ENCODE results near the gene MSRB2. TPM values are rescaled to one million over a fixed set of nuclear protein-coding genes. Genes with fewer than 3 reads are reported as not detected.

The MSRB2 gene
- total RNA-seq, 8 experiments from 2014 or later = 15.0 to 27.3 (median 19.8) TPM

- Histone ChIP-seq H3K4me3 (no peak overlapping the region), H3K27ac (peak overlapping the region; percentile 14 to 67), H3K4me1 (replicated peaks in 1 of 2) (peaks cover 15 to 23% of the 10 kb centered on the region in 2 donors)
- ATAC-seq (replicated peaks in 6 of 8) = peak in 5 of 8 experiments; percentile 62 to 91 (median 82)
- 40 to 100% (median 75%) methylated on average over 1 to 5 of the region's 10 CpGs for WGBS, 10 experiments
- in situ Hi-C loops (cut with MboI; ENCODE audit: low pct_unique_long_range_greater_than_20kb in 2 of 9, low sequenced_read_pairs in 9 of 9, unreplicated experiment in 9 of 9) = no loop called here
Observed at GRCh38 chr10:23106331-23107072, 11.1 kb downstream of the MSRB2 start.

DNA sequence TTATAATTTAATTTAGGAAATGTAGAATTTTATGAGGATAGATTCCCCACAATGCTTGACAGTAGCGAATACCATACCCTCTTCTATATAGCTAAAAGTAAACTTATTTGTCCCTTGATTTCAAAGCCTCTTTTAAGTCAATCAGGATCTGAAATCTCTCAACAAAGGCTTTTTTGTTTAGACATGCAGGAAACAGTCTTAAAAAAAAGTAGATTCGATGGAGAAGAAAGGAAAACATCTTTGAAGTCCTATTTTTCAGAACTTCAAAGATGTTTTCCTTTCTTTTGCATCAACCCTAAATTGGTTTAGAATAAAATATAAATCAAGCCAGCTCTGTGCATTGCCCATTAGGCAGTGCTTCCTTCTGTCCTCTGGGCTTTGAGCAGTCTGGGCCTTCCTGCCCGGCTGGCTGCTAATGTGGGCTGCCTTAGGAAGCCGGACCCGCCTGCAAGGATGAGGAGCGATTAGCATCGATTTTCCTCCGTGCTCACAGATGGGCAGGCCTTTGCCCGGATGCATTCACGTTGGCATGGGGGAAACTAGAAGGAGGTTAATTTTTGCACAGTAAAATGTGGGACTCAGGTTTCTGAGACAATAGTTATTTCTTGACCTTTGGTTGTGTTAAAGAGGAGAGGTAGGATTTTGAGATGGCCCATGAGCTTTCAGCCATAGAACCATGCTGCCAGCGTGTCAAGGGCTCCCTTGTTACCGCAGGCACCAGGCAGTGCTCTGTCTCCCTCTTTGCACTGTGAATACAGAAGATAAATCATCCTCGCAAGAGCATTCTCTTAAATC lies 15.5 kb downstream of the MSRB2 start:
- in situ Hi-C loops (cut with MboI; ENCODE audit: low pct_unique_long_range_greater_than_20kb in 2 of 9, low sequenced_read_pairs in 9 of 9, unreplicated experiment in 9 of 9) = no loop called here
- Histone ChIP-seq H3K27ac (no peak overlapping the region), H3K4me1 (replicated peaks in 1 of 2) (peaks cover 15 to 23% of the 10 kb centered on the region in 2 donors), H3K4me3 (no peak overlapping the region)
- WGBS, 10 experiments = 17 to 92% (median 69%) methylated on average over 2 to 10 of the region's 13 CpGs; no CpG with 5 or more reads in 1 of the 10 experiments
- peak in 4 of 8 experiments; percentile 23 to 41 (median 40) for ATAC-seq (replicated peaks in 6 of 8)

DNA sequence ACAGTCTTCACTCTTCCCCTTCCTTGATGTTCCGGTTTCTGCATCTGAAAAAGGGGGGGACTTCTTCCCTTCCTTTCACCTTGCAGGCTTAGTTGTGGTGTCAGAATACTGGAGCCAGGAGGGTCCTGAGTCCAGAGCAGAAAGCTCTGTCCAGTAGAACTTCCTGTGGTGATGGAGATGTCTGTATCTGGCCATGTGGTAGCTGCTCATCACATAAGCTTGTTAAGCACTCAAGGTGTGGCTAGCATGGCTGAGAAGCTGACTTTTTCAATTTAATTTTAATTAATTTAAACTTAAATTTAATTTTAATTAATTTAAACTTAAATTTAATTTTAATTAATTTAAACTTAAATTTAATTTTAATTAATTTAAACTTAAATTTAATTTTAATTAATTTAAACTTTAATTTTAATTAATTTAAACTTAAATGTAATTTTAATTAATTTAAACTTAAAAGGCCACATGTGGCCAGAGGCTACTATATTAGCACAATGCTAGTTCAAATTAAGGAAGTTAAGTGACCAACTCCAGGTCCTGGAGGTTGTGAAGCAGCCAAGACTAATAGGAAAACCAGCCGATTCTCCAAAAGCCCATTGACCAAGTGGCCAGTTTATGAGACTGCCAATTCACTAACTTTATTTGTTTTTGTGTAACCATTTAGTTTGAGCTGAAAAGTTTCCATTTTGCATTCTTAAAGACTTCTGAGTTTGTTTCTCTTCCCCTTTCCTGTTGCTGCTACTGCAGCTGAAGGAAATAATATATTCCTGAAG lies 16.3 kb downstream of the MSRB2 start:
- H3K27ac ChIP-seq = no peak overlapping the region
- in situ Hi-C loops (cut with MboI; ENCODE audit: low pct_unique_long_range_greater_than_20kb in 2 of 9, low sequenced_read_pairs in 9 of 9, unreplicated experiment in 9 of 9) = no loop called here
- 60 to 100% (median 78%) methylated on average over 1 to 2 of the region's 2 CpGs for WGBS, 10 experiments

GRCh38 chr10:23114228-23114850 lies 19.0 kb downstream of the MSRB2 start:
- Histone ChIP-seq H3K27ac (no peak overlapping the region), H3K4me1 (replicated peaks in 1 of 2) (peaks cover 5 to 9% of the 10 kb centered on the region in 2 donors), H3K4me3 (no peak overlapping the region)
- in situ Hi-C loops (cut with MboI; ENCODE audit: low pct_unique_long_range_greater_than_20kb in 2 of 9, low sequenced_read_pairs in 9 of 9, unreplicated experiment in 9 of 9) = no loop called here
- 84 to 99% (median 92%) methylated on average over 5 to 7 of the region's 7 CpGs; no CpG with 5 or more reads in 5 of the 10 experiments for WGBS, 10 experiments
- no peak for ATAC-seq (replicated peaks in 6 of 8)

More for the DNA sequence above, 16.3 kb downstream of the MSRB2 start:
- ATAC-seq (replicated peaks in 6 of 8) = no peak
- peaks cover 9 to 16% of the 10 kb centered on the region in 2 donors for H3K4me1 ChIP-seq (replicated peaks in 1 of 2)
- H3K4me3 ChIP-seq = no peak overlapping the region

DNA sequence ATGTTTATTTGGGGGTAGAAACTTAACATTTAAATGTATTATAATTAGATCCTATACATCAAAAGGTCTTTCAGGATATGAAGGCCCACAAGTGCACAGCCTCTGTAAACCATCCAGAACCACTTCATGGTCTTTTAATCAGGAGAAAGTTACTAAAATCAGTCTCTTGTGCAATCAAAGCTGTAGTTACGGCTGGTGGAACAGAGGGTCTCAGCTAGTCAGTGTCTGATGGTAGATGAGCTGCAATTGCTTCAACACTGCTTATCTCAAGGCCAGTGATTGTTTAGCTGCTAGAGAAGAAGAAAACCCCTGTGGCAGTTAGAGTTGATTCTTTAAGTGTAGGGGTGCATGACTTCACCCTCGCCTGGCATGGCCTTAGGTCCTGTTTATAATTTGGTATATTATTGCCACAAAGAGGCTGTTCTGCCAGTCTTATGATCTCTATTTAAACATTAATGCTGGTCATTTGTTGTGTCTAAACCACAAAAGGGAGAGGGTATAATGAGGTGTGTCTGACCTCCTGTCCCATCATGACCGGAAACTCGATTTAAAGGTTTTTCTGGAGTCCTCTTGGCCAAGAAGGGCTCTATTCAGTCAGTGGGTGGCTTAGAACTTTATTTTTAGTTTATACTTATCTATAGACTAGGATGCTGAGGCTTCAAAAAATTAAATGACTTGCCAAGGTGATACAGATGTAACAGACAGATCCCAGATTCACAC lies 21.3 kb downstream of the MSRB2 start:
- ATAC-seq (replicated peaks in 6 of 8) = no peak
- no peak overlapping the region for H3K4me3 ChIP-seq
- no peak overlapping the region for H3K27ac ChIP-seq
- WGBS, 10 experiments = 79 to 100% (median 82%) methylated on average over 1 to 4 of the region's 4 CpGs; no CpG with 5 or more reads in 4 of the 10 experiments
- H3K4me1 ChIP-seq (replicated peaks in 1 of 2) = no peaks in the 10 kb centered on the region
- in situ Hi-C loops (cut with MboI; ENCODE audit: low pct_unique_long_range_greater_than_20kb in 2 of 9, low sequenced_read_pairs in 9 of 9, unreplicated experiment in 9 of 9) = no loop called here

DNA sequence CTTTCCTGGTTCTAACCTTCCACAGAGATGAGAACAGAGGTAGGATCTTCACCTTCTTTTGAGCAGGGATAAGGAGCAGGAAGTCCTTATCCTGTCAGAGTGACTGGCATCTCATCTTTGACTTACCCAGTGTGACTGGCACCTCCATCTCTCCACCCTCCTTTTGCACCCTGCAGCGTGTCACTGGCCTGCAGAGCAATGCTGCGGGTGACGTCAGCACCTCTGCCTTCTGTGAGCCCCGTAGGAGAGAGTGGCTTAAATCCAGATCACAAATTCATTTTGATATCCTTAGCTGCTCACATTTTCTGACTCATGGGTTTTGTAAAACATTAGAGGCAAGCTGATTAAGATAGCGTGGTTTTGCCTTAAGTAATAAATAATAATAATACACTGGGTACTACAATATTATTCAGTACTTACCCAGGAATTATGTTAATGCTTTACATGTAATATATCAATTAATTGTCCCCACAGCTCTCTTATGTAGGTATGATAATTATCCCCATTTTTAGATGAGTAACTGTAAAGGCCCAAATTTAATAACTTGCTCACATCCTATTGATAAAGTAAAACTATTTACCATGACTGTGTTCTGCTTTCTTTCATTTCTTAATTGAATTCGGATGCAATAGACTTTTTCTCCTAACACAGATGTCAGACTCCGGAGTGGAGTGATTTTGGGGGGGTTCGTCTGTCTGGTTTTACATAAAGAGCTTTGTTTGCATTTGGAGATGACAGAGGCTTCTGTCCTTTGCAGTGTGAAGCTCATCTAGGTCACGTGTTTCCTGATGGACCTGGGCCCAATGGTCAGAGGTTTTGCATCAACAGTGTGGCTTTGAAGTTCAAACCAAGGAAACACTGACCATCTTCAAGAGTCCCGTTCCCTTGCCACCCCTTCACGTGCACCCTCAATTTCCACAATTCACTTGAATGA lies 24.9 kb downstream of the MSRB2 start:
- WGBS, 10 experiments = 65 to 100% (median 83%) methylated on average over 1 to 10 of the region's 11 CpGs
- Histone ChIP-seq H3K4me1 (replicated peaks in 1 of 2) (no peaks in the 10 kb centered on the region), H3K4me3 (no peak overlapping the region), H3K27ac (no peak overlapping the region)
- in situ Hi-C loops (cut with MboI; ENCODE audit: low pct_unique_long_range_greater_than_20kb in 2 of 9, low sequenced_read_pairs in 9 of 9, unreplicated experiment in 9 of 9) = no loop called here
- no peak for ATAC-seq (replicated peaks in 6 of 8)

- H3K27ac ChIP-seq = no peak overlapping the region
- 53 to 100% (median 88%) methylated on average over 2 to 5 of the region's 5 CpGs; no CpG with 5 or more reads in 1 of the 10 experiments for WGBS, 10 experiments
- no peak for ATAC-seq (replicated peaks in 6 of 8)
Observed at GRCh38 chr10:23121135-23121534, 25.8 kb downstream of the MSRB2 start.

GRCh38 chr10:23136462-23136861 lies 41.1 kb downstream of the MSRB2 start:
- Histone ChIP-seq H3K4me3 (no peak overlapping the region), H3K27ac (no peak overlapping the region), H3K4me1 (replicated peaks in 1 of 2) (no peaks in the 10 kb centered on the region)
- WGBS, 10 experiments = 70 to 100% (median 97%) methylated on average over 1 to 4 of the region's 4 CpGs
- no peak for ATAC-seq (replicated peaks in 6 of 8)
- in situ Hi-C loops (cut with MboI; ENCODE audit: low pct_unique_long_range_greater_than_20kb in 2 of 9, low sequenced_read_pairs in 9 of 9, unreplicated experiment in 9 of 9) = no loop called here

More at GRCh38 chr10:23121135-23121534, 25.8 kb downstream of the MSRB2 start:
- in situ Hi-C loops (cut with MboI; ENCODE audit: low pct_unique_long_range_greater_than_20kb in 2 of 9, low sequenced_read_pairs in 9 of 9, unreplicated experiment in 9 of 9) = no loop called here
- H3K4me3 ChIP-seq = no peak overlapping the region
- no peaks in the 10 kb centered on the region for H3K4me1 ChIP-seq (replicated peaks in 1 of 2)

DNA sequence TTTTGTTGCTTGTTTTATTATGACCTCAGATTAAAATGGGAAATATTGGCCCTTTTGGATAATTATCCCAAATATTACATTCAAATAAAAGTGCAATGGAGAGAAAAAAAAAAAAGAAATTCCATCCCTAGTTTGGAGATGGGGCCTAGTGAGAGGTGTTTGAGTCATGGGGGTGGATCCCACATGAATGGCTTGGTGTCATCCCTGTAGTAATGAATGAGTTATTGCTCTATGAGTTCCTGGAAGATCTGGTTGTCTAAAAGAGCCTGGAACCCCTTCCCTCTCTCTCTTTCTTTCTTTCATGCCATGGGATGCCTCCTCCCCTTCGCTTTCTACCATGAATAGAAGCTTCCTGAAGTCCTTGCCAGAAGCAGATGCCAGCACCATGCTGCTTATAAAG lies 44.3 kb downstream of the MSRB2 start:
- no peaks in the 10 kb centered on the region for H3K4me1 ChIP-seq (replicated peaks in 1 of 2)
- in situ Hi-C loops (cut with MboI; ENCODE audit: low pct_unique_long_range_greater_than_20kb in 2 of 9, low sequenced_read_pairs in 9 of 9, unreplicated experiment in 9 of 9) = no loop called here
- ATAC-seq (replicated peaks in 6 of 8) = no peak
- no peak overlapping the region for H3K27ac ChIP-seq
- WGBS, 10 experiments = 0 to 75% (median 30%) methylated on average over 1 of the region's 1 CpG; no CpG with 5 or more reads in 4 of the 10 experiments
- H3K4me3 ChIP-seq = no peak overlapping the region

DNA sequence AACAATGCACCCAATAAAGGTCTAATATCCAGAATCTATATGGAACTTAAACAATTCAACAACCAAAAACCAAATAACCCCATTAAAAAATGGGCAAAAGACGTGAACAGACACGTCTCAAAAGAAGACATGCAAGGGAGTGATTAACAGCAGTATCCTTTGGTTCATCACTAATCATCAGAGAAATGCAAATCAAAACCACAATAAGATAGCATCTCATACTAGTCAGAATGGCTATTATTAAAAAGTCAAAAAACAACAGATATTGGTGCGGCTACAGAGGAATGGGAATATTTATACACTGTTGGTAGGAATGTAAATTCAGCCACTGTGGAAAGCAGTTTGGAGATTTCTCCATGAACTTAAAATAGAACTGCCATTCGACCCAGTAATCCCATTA lies 46.6 kb downstream of the MSRB2 start:
- H3K4me3 ChIP-seq = no peak overlapping the region
- 17 to 94% (median 65%) methylated on average over 1 to 4 of the region's 4 CpGs; no CpG with 5 or more reads in 1 of the 10 experiments for WGBS, 10 experiments
- no peak overlapping the region for H3K27ac ChIP-seq
- H3K4me1 ChIP-seq (replicated peaks in 1 of 2) = no peaks in the 10 kb centered on the region
- in situ Hi-C loops (cut with MboI; ENCODE audit: low pct_unique_long_range_greater_than_20kb in 2 of 9, low sequenced_read_pairs in 9 of 9, unreplicated experiment in 9 of 9) = no loop called here
- no peak for ATAC-seq (replicated peaks in 6 of 8)

DNA sequence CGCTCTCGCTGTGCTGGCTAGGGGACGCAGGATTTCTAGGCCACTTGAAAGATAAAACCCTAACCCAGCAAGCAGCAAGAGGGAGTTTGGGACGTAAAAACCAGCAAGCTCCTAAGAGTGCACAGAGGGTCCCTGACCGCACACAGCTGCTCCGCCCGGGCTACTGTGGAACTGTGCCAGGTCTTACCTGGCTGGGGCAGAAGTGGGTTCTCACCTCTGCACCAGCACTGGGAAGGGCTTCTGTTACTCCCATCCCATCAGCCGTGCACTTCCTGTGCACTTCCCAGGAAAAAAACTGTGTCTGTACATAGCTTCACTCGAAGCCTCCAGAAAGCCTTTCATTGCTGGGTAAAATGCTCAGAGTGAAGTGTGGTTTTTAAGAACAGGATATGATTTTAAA lies 50.9 kb downstream of the MSRB2 start:
- 50 to 100% (median 93%) methylated on average over 1 to 7 of the region's 9 CpGs; no CpG with 5 or more reads in 3 of the 10 experiments for WGBS, 10 experiments
- in situ Hi-C loops (cut with MboI; ENCODE audit: low pct_unique_long_range_greater_than_20kb in 2 of 9, low sequenced_read_pairs in 9 of 9, unreplicated experiment in 9 of 9) = no loop called here
- no peak overlapping the region for H3K4me3 ChIP-seq
- H3K4me1 ChIP-seq (replicated peaks in 1 of 2) = no peaks in the 10 kb centered on the region
- H3K27ac ChIP-seq = no peak overlapping the region
- no peak for ATAC-seq (replicated peaks in 6 of 8)
